HepG2 (cell line): ENCODE results near the gene SLC16A5. TPM values are rescaled to one million over a fixed set of nuclear protein-coding genes. Genes with fewer than 3 reads are reported as not detected.

Experiments used
- ATAC-seq: fragments of 200-7000 bp; cut with Tn5 transposase; 3 replicates; pipeline ENCODE4 v1.9.1; 2020; ENCODE audit warnings: mild to moderate bottlenecking, moderate library complexity
- BruUV-seq: library from RNA; stranded (reverse); fragments of 400-500 nt; replicated peaks from 2 replicates; lab custom pipeline; 2021; lab: Mats Ljungman, UMichigan
- CTCF ChIA-PET: fragments of 300-600 bp; formaldehyde crosslinking; extraction: SDS; loops from one replicate; lab custom pipeline; 2021; ENCODE audit warnings: low total read pairs, inconsistent platforms, low intra/inter-chr PET ratio; lab: Yijun Ruan, JAX
- POLR2A ChIA-PET: fragments of 350-600 bp; sonication (Branson Sonifier 250); formaldehyde crosslinking; loops from one replicate; lab custom pipeline; 2020; ENCODE audit warnings: antibody characterized with exemption, inconsistent platforms; lab: Yijun Ruan, JAX
- DNase-seq: peaks from one replicate; pipeline ENCODE4 v3.0.0-alpha.2; 2015; ENCODE audit warnings: low spot score
- FAIRE-seq: peaks from 3 replicates; lab custom pipeline; 2011; peaks lifted over from hg19 to GRCh38; lab: Jason Lieb, UNC
- H2AFZ ChIP-seq: one replicate; pipeline ENCODE4 v1.6.1; 2011; ENCODE audit warnings: low read length, inconsistent platforms
- H3K27ac ChIP-seq: fragments of 300-600 bp; 3 replicates; pipeline ENCODE4 v1.8.0; 2011; ENCODE audit warnings: mixed run types, mild to moderate bottlenecking, mixed read lengths, low read length, inconsistent platforms; ENCODE audit not compliant: insufficient read depth; ENCODE audit errors: extremely low read length
- H3K27me3 ChIP-seq, 2 experiments: fragments of 200-600 bp in 1 of 2; 2 replicates in 1 of 2; 3 replicates in 1 of 2; pipeline versions ENCODE4 v1.6.0 to v1.8.0; 2011; ENCODE audit warnings: low read length in 2 of 2, mild to moderate bottlenecking in 2 of 2, moderate library complexity in 2 of 2, inconsistent platforms in 1 of 2; ENCODE audit not compliant: insufficient read depth in 2 of 2, control insufficient read depth in 1 of 2
- H3K36me3 ChIP-seq, 2 experiments: fragments of 200-600 bp in 1 of 2; replicated peaks in 1 of 2; 2 replicates in 1 of 2; 3 replicates in 1 of 2; pipeline versions ENCODE4 v1.5.1 to v1.8.0; 2011; ENCODE audit warnings: low read length in 2 of 2, inconsistent platforms in 1 of 2; ENCODE audit not compliant: insufficient read depth in 2 of 2, control insufficient read depth in 1 of 2
- H3K4me1 ChIP-seq: 2 replicates; pipeline ENCODE4 v1.5.1; 2012; ENCODE audit warnings: low read length, inconsistent platforms; ENCODE audit not compliant: insufficient read depth
- H3K4me2 ChIP-seq: 2 replicates; pipeline ENCODE4 v1.6.0; 2011; ENCODE audit warnings: low read depth, low read length, inconsistent platforms
- H3K4me3 ChIP-seq, 3 experiments: fragments of 200-600 bp in 1 of 3; sonication (generic), shearing (Covaris generic) in 1 of 3; replicated peaks in 1 of 3; 2 replicates each; pipeline ENCODE4 v1.5.1; 2011 to 2016; ENCODE audit warnings: low read length in 3 of 3, inconsistent platforms in 2 of 3, low read depth in 2 of 3, mild to moderate bottlenecking in 2 of 3, control low read depth in 1 of 3, mixed read lengths in 1 of 3; ENCODE audit not compliant: insufficient read depth in 1 of 3
- H3K79me2 ChIP-seq: one replicate; pipeline ENCODE4 v1.6.1; 2011; ENCODE audit warnings: low read length, inconsistent platforms; ENCODE audit not compliant: insufficient read depth
- H3K9ac ChIP-seq: 2 replicates; pipeline ENCODE4 v1.6.0; 2011; ENCODE audit warnings: mild to moderate bottlenecking, low read depth, low read length, inconsistent platforms; ENCODE audit not compliant: insufficient read depth
- H3K9me3 ChIP-seq: 2 replicates; pipeline ENCODE4 v1.5.1; 2012; ENCODE audit warnings: mild to moderate bottlenecking, low read length
- H4K20me1 ChIP-seq: 2 replicates; pipeline ENCODE4 v1.6.0; 2011; ENCODE audit warnings: inconsistent platforms, mild to moderate bottlenecking, low read length, moderate library complexity; ENCODE audit not compliant: insufficient read depth
- KLF12 ChIP-seq: sonication (generic); formaldehyde crosslinking; IDR thresholded peaks from 2 replicates; pipeline ENCODE4 v1.4.0; 2020; ENCODE audit warnings: missing genetic modification reagents, borderline replicate concordance
- NFIB ChIP-seq: sonication (generic); formaldehyde crosslinking; IDR thresholded peaks from 2 replicates; pipeline ENCODE4 v1.9.0; 2021; ENCODE audit warnings: missing genetic modification reagents, mild to moderate bottlenecking, borderline replicate concordance
- REPIN1 ChIP-seq: sonication (generic); formaldehyde crosslinking; IDR thresholded peaks from 2 replicates; pipeline ENCODE4 v1.8.0; 2022; ENCODE audit warnings: missing genetic modification reagents, low read depth, mild to moderate bottlenecking, borderline replicate concordance
- WGBS: methylation state at CpG from one replicate; pipeline ENCODE4 v1.1.6; 2017; ENCODE audit warnings: low lambda C conversion rate; 5-methylcytosine and 5-hydroxymethylcytosine counted together
- in situ Hi-C: cut with HindIII; loops from 2 replicates; pipeline ENCODE4 v1.10.0; 2017; ENCODE audit warnings: low pct_unique_long_range_greater_than_20kb; ENCODE audit not compliant: extremely low pct_ligation_motif_present
- intact Hi-C: fragments of 100-400 bp; cut with micrococcal nuclease; formaldehyde crosslinking; loops from one replicate; pipeline ENCODE4 v1.10.0; 2022; ENCODE audit not compliant: unreplicated experiment
- polyA plus RNA-seq, 8 experiments: library from polyadenylated mRNA; depleted of rRNA in 3 of 8; stranded (reverse) in 7 of 8; unstranded in 1 of 8; fragments of >200 nt; fragmentation: Illumina TruSeq in 4 of 8; extraction: Trizol in 4 of 8; gene quantifications; 2 replicates each; pipeline versions ENCODE4 v1.2.1 to v1.2.3, GENCODE V29; 2011 to 2016; ENCODE audit warnings: low read depth in 4 of 8, missing spikeins in 1 of 8, mixed read lengths in 1 of 8; ENCODE audit not compliant: insufficient read depth in 1 of 8
- total RNA-seq, 5 experiments: library from RNA; depleted of rRNA; stranded (reverse); fragments of >200 nt; fragmentation: Illumina TruSeq; extraction: Trizol; gene quantifications; 2 replicates each; pipeline ENCODE4 v1.2.3, GENCODE V29; 2016; ENCODE audit warnings: low read depth in 1 of 5
- TF ChIP-seq, protein P1 (sequence below): sonication (generic); formaldehyde crosslinking; IDR thresholded peaks from 2 replicates; pipeline ENCODE4 v1.5.1; 2020; ENCODE audit warnings: missing genetic modification reagents, mild to moderate bottlenecking, borderline replicate concordance

SLC16A5 gene
- total and polyA plus RNA-seq, 2 of the 13 experiments (the other 11 are each of a cell fraction or from before 2014, with no cell fraction given): 0.69 to 5.6 TPM

DNA sequence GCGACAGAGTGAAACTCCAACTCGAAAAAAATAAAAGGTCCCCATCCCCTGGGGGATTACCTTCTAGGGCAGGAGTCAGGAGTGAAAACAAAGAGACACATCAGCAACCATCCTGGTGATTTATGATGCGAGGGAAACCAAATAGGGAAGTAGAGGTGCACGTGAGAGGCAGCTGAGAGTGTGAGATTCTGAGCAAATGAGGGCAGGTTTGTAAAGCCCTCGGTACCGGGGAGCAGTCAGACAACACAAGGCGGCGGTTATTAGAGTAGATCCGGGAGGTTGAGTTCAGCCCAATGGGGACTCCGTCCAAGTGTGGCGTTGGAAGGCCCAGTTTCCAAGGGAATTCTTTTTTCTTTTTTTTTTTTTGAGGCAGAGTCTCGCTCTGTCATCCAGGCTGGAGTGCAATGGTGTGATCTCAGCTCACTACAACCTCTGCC, 14.6 kb downstream of the SLC16A5 start:
- no peak for FAIRE-seq
- DNase-seq: no peak
- in situ Hi-C loops (no loop called here), intact Hi-C loops (no loop called here)
- no peak overlapping the region for H3K4me3 ChIP-seq
- H3K27ac ChIP-seq: no peak overlapping the region
- 58% methylated on average over 12 of the region's 12 CpGs for WGBS
- H3K27me3 ChIP-seq: peaks cover 0 to 3% of the 10 kb centered on the region in 2 experiments; a peak in 3 of 5 replicates
- POLR2A ChIA-PET: interaction anchor here (0.6 to 0.9 kb wide), 2 partner anchors 17 to 25 kb away, joined by 3 to 5 read pairs; no protein-coding TSS in a partner anchor
- no TSS peak for BruUV-seq
- H3K4me1 ChIP-seq: peaks cover 9% of the 10 kb centered on the region
- no peaks in the 10 kb centered on the region for H3K36me3 ChIP-seq
- no peaks in the 10 kb centered on the region for H3K9me3 ChIP-seq
- TF ChIP-seq NFIB (no peak), REPIN1 (CRISPR knock-in tag) (no peak), KLF12 (no peak)
- TF ChIP-seq, protein P1, sequence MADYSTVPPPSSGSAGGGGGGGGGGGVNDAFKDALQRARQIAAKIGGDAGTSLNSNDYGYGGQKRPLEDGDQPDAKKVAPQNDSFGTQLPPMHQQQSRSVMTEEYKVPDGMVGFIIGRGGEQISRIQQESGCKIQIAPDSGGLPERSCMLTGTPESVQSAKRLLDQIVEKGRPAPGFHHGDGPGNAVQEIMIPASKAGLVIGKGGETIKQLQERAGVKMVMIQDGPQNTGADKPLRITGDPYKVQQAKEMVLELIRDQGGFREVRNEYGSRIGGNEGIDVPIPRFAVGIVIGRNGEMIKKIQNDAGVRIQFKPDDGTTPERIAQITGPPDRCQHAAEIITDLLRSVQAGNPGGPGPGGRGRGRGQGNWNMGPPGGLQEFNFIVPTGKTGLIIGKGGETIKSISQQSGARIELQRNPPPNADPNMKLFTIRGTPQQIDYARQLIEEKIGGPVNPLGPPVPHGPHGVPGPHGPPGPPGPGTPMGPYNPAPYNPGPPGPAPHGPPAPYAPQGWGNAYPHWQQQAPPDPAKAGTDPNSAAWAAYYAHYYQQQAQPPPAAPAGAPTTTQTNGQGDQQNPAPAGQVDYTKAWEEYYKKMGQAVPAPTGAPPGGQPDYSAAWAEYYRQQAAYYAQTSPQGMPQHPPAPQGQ (CRISPR knock-in tag): no peak
- ATAC-seq: no peak
- H4K20me1 ChIP-seq: no peaks in the 10 kb centered on the region
- no peak overlapping the region for H3K9ac ChIP-seq
- CTCF ChIA-PET: no interaction called here
- no peak overlapping the region for H2AFZ ChIP-seq
- no peak overlapping the region for H3K4me2 ChIP-seq
- no peaks in the 10 kb centered on the region for H3K79me2 ChIP-seq
